ENCODE measurements around the gene CHMP3.

GRCh38 chr2:86480105-86480504 is 83.1 kb downstream of the CHMP3 start:
- TF ChIP-seq EZH2phosphoT487 (conservative IDR thresholded peaks at IDR 0.05; ENCODE audit: low read length) (no peak), CTCF (IDR thresholded peaks at IDR 0.05; ENCODE audit: insufficient read depth, low read length, poor library complexity, severe bottlenecking) (no peak)

Data from SU-DHL-6 (cell line).